Astrocyte (in vitro differentiated cells and primary cell): ENCODE results near the gene DEFB113. TPM values are rescaled to one million over a fixed set of nuclear protein-coding genes. Genes with fewer than 3 reads are reported as not detected.

ENCODE experiments used
- DNase-seq: peaks from one replicate; pipeline ENCODE4 v3.0.0-alpha.2; 2010; ENCODE audit warnings: low read depth
- FAIRE-seq: peaks from 2 replicates; lab custom pipeline; 2011; peaks lifted over from hg19 to GRCh38; lab: Jason Lieb, UNC
- H2AFZ ChIP-seq: 2 replicates; pipeline ENCODE4 v1.6.0; 2012; ENCODE audit warnings: low read depth, low read length, inconsistent platforms
- H3K27ac ChIP-seq: 2 replicates; pipeline ENCODE4 v1.5.1; 2011; ENCODE audit warnings: low read depth, low read length, inconsistent platforms
- H3K27me3 ChIP-seq: 2 replicates; pipeline ENCODE4 v1.6.0; 2011; ENCODE audit warnings: low read length, inconsistent platforms; ENCODE audit not compliant: insufficient read depth
- H3K36me3 ChIP-seq: 2 replicates; pipeline ENCODE4 v1.5.1; 2011; ENCODE audit warnings: low read length, inconsistent platforms; ENCODE audit not compliant: insufficient read depth
- H3K4me1 ChIP-seq: 2 replicates; pipeline ENCODE4 v1.5.1; 2011; ENCODE audit warnings: low read length, inconsistent platforms; ENCODE audit not compliant: insufficient read depth
- H3K4me2 ChIP-seq: 2 replicates; pipeline ENCODE4 v1.6.0; 2012; ENCODE audit warnings: low read length, inconsistent platforms
- H3K4me3 ChIP-seq: 2 replicates; pipeline ENCODE4 v1.5.1; 2011; ENCODE audit warnings: low read depth, mild to moderate bottlenecking, low read length, inconsistent platforms; ENCODE audit not compliant: insufficient read depth
- H3K79me2 ChIP-seq: 2 replicates; pipeline ENCODE4 v1.6.0; 2012; ENCODE audit warnings: mild to moderate bottlenecking, low read length, inconsistent platforms; ENCODE audit not compliant: insufficient read depth
- H3K9ac ChIP-seq: 2 replicates; pipeline ENCODE4 v1.6.0; 2012; ENCODE audit warnings: mild to moderate bottlenecking, low read length, inconsistent platforms
- H3K9me3 ChIP-seq: 2 replicates; pipeline ENCODE4 v1.5.1; 2012; ENCODE audit warnings: low read depth, mild to moderate bottlenecking, low read length, inconsistent platforms; ENCODE audit not compliant: insufficient read depth
- H4K20me1 ChIP-seq: 2 replicates; pipeline ENCODE4 v1.6.0; 2012; ENCODE audit warnings: low read length, inconsistent platforms; ENCODE audit not compliant: insufficient read depth
- H3K27ac Mint-ChIP-seq: one replicate; pipeline ENCODE4 v1.8.0; 2021; ENCODE audit warnings: mild to moderate bottlenecking, mixed read lengths; ENCODE audit not compliant: unreplicated experiment
- H3K27me3 Mint-ChIP-seq: one replicate; pipeline ENCODE4 v1.8.0; 2021; ENCODE audit warnings: low read depth, mixed read lengths; ENCODE audit not compliant: unreplicated experiment
- H3K36me3 Mint-ChIP-seq: one replicate; pipeline ENCODE4 v1.8.0; 2021; ENCODE audit warnings: low read depth, mixed read lengths; ENCODE audit not compliant: unreplicated experiment
- H3K4me1 Mint-ChIP-seq: one replicate; pipeline ENCODE4 v1.8.0; 2021; ENCODE audit warnings: low read depth, mixed read lengths; ENCODE audit not compliant: unreplicated experiment
- H3K4me3 Mint-ChIP-seq: one replicate; pipeline ENCODE4 v1.8.0; 2021; ENCODE audit warnings: mild to moderate bottlenecking, moderate library complexity, mixed read lengths; ENCODE audit not compliant: unreplicated experiment
- H3K9me3 Mint-ChIP-seq: one replicate; pipeline ENCODE4 v1.8.0; 2021; ENCODE audit warnings: mild to moderate bottlenecking, mixed read lengths; ENCODE audit not compliant: unreplicated experiment
- CTCF ChIP-seq: IDR thresholded peaks from 2 replicates; pipeline ENCODE4 v1.5.1; 2011; ENCODE audit warnings: low read depth, mild to moderate bottlenecking, inconsistent platforms, low read length, moderate library complexity; ENCODE audit not compliant: insufficient read depth
- EZH2 ChIP-seq: IDR thresholded peaks from 2 replicates; pipeline ENCODE4 v1.6.1; 2012; ENCODE audit warnings: mild to moderate bottlenecking, low read length, inconsistent platforms; ENCODE audit not compliant: insufficient read depth
- total RNA-seq: library from RNA; stranded (reverse); gene quantifications from 2 replicates; pipeline ENCODE4 v1.2.1, GENCODE V29; 2021

Gene DEFB113
- total RNA-seq, 1 donor from 2014 or later = not detected

GRCh38 chr6:49935387-49935786 lies 34.0 kb downstream of the DEFB113 start:
- no peaks in the 10 kb centered on the region for H3K9me3 ChIP-seq
- DNase-seq (no peak), FAIRE-seq (no peak)
- peaks cover under 1% of the 10 kb centered on the region for H3K27me3 Mint-ChIP-seq
- TF ChIP-seq CTCF (no peak), EZH2 (no peak)
- no peaks in the 10 kb centered on the region for H3K27me3 ChIP-seq
- H3K4me2 ChIP-seq = no peak overlapping the region
- H3K36me3 Mint-ChIP-seq = no peaks in the 10 kb centered on the region
- H3K4me1 Mint-ChIP-seq = no peaks in the 10 kb centered on the region
- no peaks in the 10 kb centered on the region for H4K20me1 ChIP-seq
- no peak overlapping the region for H2AFZ ChIP-seq
- H3K27ac ChIP-seq = no peak overlapping the region
- H3K9me3 Mint-ChIP-seq = no peaks in the 10 kb centered on the region
- H3K4me3 Mint-ChIP-seq = no peak overlapping the region
- no peaks in the 10 kb centered on the region for H3K4me1 ChIP-seq
- no peak overlapping the region for H3K4me3 ChIP-seq
- no peak overlapping the region for H3K9ac ChIP-seq
- no peak overlapping the region for H3K27ac Mint-ChIP-seq
- H3K79me2 ChIP-seq = no peaks in the 10 kb centered on the region
- H3K36me3 ChIP-seq = no peaks in the 10 kb centered on the region

- Histone ChIP-seq H3K36me3 (no peaks in the 10 kb centered on the region), H3K4me1 (no peaks in the 10 kb centered on the region), H3K4me2 (no peak overlapping the region), H3K79me2 (no peaks in the 10 kb centered on the region), H3K27me3 (no peaks in the 10 kb centered on the region), H3K9me3 (no peaks in the 10 kb centered on the region), H3K27ac (no peak overlapping the region), H3K4me3 (no peak overlapping the region), H3K9ac (no peak overlapping the region), H4K20me1 (no peaks in the 10 kb centered on the region), H2AFZ (no peak overlapping the region)
- Mint-ChIP-seq H3K27me3 (peaks cover 3% of the 10 kb centered on the region), H3K36me3 (no peaks in the 10 kb centered on the region), H3K27ac (no peak overlapping the region), H3K9me3 (no peaks in the 10 kb centered on the region), H3K4me3 (no peak overlapping the region), H3K4me1 (no peaks in the 10 kb centered on the region)
- FAIRE-seq = no peak
- DNase-seq = no peak
- TF ChIP-seq EZH2 (no peak), CTCF (no peak)
Measured at GRCh38 chr6:49934770-49935169, 34.7 kb downstream of the DEFB113 start.

GRCh38 chr6:49933526-49933925 lies 35.9 kb downstream of the DEFB113 start:
- no peak overlapping the region for H3K4me2 ChIP-seq
- H3K4me1 Mint-ChIP-seq = no peaks in the 10 kb centered on the region
- H3K4me1 ChIP-seq = no peaks in the 10 kb centered on the region
- peaks cover 3% of the 10 kb centered on the region for H3K27me3 Mint-ChIP-seq
- no peaks in the 10 kb centered on the region for H4K20me1 ChIP-seq
- no peaks in the 10 kb centered on the region for H3K36me3 Mint-ChIP-seq
- no peak overlapping the region for H3K27ac Mint-ChIP-seq
- no peaks in the 10 kb centered on the region for H3K9me3 Mint-ChIP-seq
- no peaks in the 10 kb centered on the region for H3K36me3 ChIP-seq
- no peak for FAIRE-seq
- H3K4me3 Mint-ChIP-seq = no peak overlapping the region
- H3K27ac ChIP-seq = no peak overlapping the region
- no peaks in the 10 kb centered on the region for H3K9me3 ChIP-seq
- TF ChIP-seq EZH2 (no peak), CTCF (no peak)
- no peak overlapping the region for H3K9ac ChIP-seq
- no peak overlapping the region for H3K4me3 ChIP-seq
- DNase-seq = no peak
- no peaks in the 10 kb centered on the region for H3K79me2 ChIP-seq
- no peaks in the 10 kb centered on the region for H3K27me3 ChIP-seq
- no peak overlapping the region for H2AFZ ChIP-seq
